ENCODE results near the gene AKNAD1. TPM values are rescaled to one million over a fixed set of nuclear protein-coding genes. Genes with fewer than 3 reads are reported as not detected.

Gene AKNAD1
- polyA plus RNA-seq, 1 donor from 2014 or later: not detected

- no peaks in the 10 kb centered on the region for H3K27me3 ChIP-seq (ENCODE audit: insufficient read depth, low read depth, low read length)
- no peak overlapping the region for H3K27ac ChIP-seq (ENCODE audit: low read length)
- H3K79me2 ChIP-seq (replicated peaks; ENCODE audit: insufficient read depth, low read length): no peaks in the 10 kb centered on the region
- TF ChIP-seq EP300 (conservative IDR thresholded peaks at IDR 0.05; ENCODE audit: poor library complexity, severe bottlenecking) (no peak), POLR2AphosphoS5 (IDR thresholded peaks at IDR 0.05) (no peak), MXI1 (conservative IDR thresholded peaks at IDR 0.05; ENCODE audit: poor library complexity, severe bottlenecking) (no peak), CTCF (IDR thresholded peaks at IDR 0.05; ENCODE audit: poor library complexity, severe bottlenecking) (no peak), SMC3 (conservative IDR thresholded peaks at IDR 0.05; ENCODE audit: poor library complexity) (no peak), REST (IDR thresholded peaks at IDR 0.05; ENCODE audit: borderline replicate concordance) (no peak), EZH2 (IDR thresholded peaks at IDR 0.05; ENCODE audit: borderline replicate concordance, insufficient read depth, low read length, poor library complexity, severe bottlenecking) (no peak), RAD21 (conservative IDR thresholded peaks at IDR 0.05) (no peak), TAF1 (IDR thresholded peaks at IDR 0.05; ENCODE audit: low read depth) (no peak)
- no peaks in the 10 kb centered on the region for H3K36me3 ChIP-seq (ENCODE audit: insufficient read depth, low read length)
- H3K9me2 ChIP-seq (ENCODE audit: insufficient read depth, low read length): no peaks in the 10 kb centered on the region
- no peak overlapping the region for H3K4me2 ChIP-seq (ENCODE audit: low read length)
- no peak overlapping the region for H3K4me3 ChIP-seq (ENCODE audit: low read length)
- H3K9me3 ChIP-seq (ENCODE audit: low read length): no peaks in the 10 kb centered on the region
- H3K9ac ChIP-seq (ENCODE audit: low read length): no peak overlapping the region
- H4K20me1 ChIP-seq (ENCODE audit: insufficient read depth): no peaks in the 10 kb centered on the region
- no peak overlapping the region for H2AFZ ChIP-seq (ENCODE audit: low read depth, low read length)
- H3F3A ChIP-seq (ENCODE audit: insufficient read depth, low read length, poor library complexity, severe bottlenecking): no peaks in the 10 kb centered on the region
Observed at GRCh38 chr1:108861566-108861965, 4.7 kb upstream of the AKNAD1 start.

- Histone ChIP-seq H3K9ac (ENCODE audit: low read length) (no peak overlapping the region), H3K79me2 (replicated peaks; ENCODE audit: insufficient read depth, low read length) (no peaks in the 10 kb centered on the region), H3K4me2 (ENCODE audit: low read length) (no peak overlapping the region), H3K36me3 (ENCODE audit: insufficient read depth, low read length) (no peaks in the 10 kb centered on the region), H3K27me3 (ENCODE audit: insufficient read depth, low read depth, low read length) (no peaks in the 10 kb centered on the region), H3F3A (ENCODE audit: insufficient read depth, low read length, poor library complexity, severe bottlenecking) (no peaks in the 10 kb centered on the region), H3K27ac (ENCODE audit: low read length) (no peak overlapping the region), H3K9me2 (ENCODE audit: insufficient read depth, low read length) (no peaks in the 10 kb centered on the region), H3K4me3 (ENCODE audit: low read length) (no peak overlapping the region), H3K9me3 (ENCODE audit: low read length) (no peaks in the 10 kb centered on the region), H4K20me1 (ENCODE audit: insufficient read depth) (no peaks in the 10 kb centered on the region), H2AFZ (ENCODE audit: low read depth, low read length) (no peak overlapping the region)
- TF ChIP-seq REST (IDR thresholded peaks at IDR 0.05; ENCODE audit: borderline replicate concordance) (no peak), TAF1 (IDR thresholded peaks at IDR 0.05; ENCODE audit: low read depth) (no peak), RAD21 (conservative IDR thresholded peaks at IDR 0.05) (no peak), POLR2AphosphoS5 (IDR thresholded peaks at IDR 0.05) (no peak), EZH2 (IDR thresholded peaks at IDR 0.05; ENCODE audit: borderline replicate concordance, insufficient read depth, low read length, poor library complexity, severe bottlenecking) (no peak), CTCF (IDR thresholded peaks at IDR 0.05; ENCODE audit: poor library complexity, severe bottlenecking) (no peak), SMC3 (conservative IDR thresholded peaks at IDR 0.05; ENCODE audit: poor library complexity) (no peak), MXI1 (conservative IDR thresholded peaks at IDR 0.05; ENCODE audit: poor library complexity, severe bottlenecking) (no peak), EP300 (conservative IDR thresholded peaks at IDR 0.05; ENCODE audit: poor library complexity, severe bottlenecking) (no peak)
Observed at GRCh38 chr1:108860190-108860907, 3.5 kb upstream of the AKNAD1 start.
